Lung (tissue), 12 donors: ENCODE data around the gene MPI. TPM values are rescaled to one million over a fixed set of nuclear protein-coding genes. Genes with fewer than 3 reads are reported as not detected.
A peak's percentile ranks its signal among the peaks of the same experiment; 100 is the strongest.

Experiments used
- ATAC-seq: fragments of 200-7000 bp; cut with Tn5 transposase; one replicate; pipeline ENCODE4 v1.9.1; 2020; ENCODE audit warnings: moderate number of reproducible peaks; ENCODE audit not compliant: insufficient read depth, low FRiP score
- DNase-seq, 3 donors: peaks; one replicate each; pipeline ENCODE4 v3.0.0-alpha.2; 2013 to 2017
- H3K27ac ChIP-seq, 2 donors: one replicate each; pipeline ENCODE4 v1.5.1; 2013; ENCODE audit warnings: mild to moderate bottlenecking in 2 of 2, moderate library complexity in 2 of 2, control low read depth in 1 of 2, inconsistent platforms in 1 of 2, low read depth in 1 of 2, low read length in 1 of 2
- H3K27me3 ChIP-seq, 3 donors: one replicate each; pipeline ENCODE4 v1.5.1; 2013; ENCODE audit warnings: low read length in 2 of 3; ENCODE audit not compliant: control insufficient read depth in 3 of 3, insufficient read depth in 3 of 3
- H3K36me3 ChIP-seq, 4 donors: one replicate each; pipeline ENCODE4 v1.5.1; 2013; ENCODE audit warnings: low read length in 4 of 4, mild to moderate bottlenecking in 1 of 4, moderate library complexity in 1 of 4; ENCODE audit not compliant: control insufficient read depth in 4 of 4, insufficient read depth in 4 of 4
- H3K4me1 ChIP-seq, 5 donors: one replicate each; pipeline ENCODE4 v1.5.1; 2013; ENCODE audit warnings: low read length in 5 of 5, mild to moderate bottlenecking in 2 of 5, moderate library complexity in 1 of 5; ENCODE audit not compliant: control insufficient read depth in 5 of 5, insufficient read depth in 5 of 5
- H3K4me3 ChIP-seq: one replicate; pipeline ENCODE4 v1.5.1; 2013; ENCODE audit warnings: mild to moderate bottlenecking, control low read depth, moderate library complexity
- H3K9ac ChIP-seq, 2 donors: one replicate each; pipeline ENCODE4 v1.5.1; 2013; ENCODE audit warnings: low read length in 2 of 2, control low read depth in 1 of 2; ENCODE audit not compliant: insufficient read depth in 1 of 2
- H3K9me3 ChIP-seq, 4 donors: one replicate each; pipeline ENCODE4 v1.5.1; 2013; ENCODE audit warnings: low read length in 3 of 4, mild to moderate bottlenecking in 1 of 4, moderate library complexity in 1 of 4; ENCODE audit not compliant: control insufficient read depth in 4 of 4, insufficient read depth in 3 of 4
- WGBS, 2 donors: extraction: QIAGEN DNeasy Blood & Tissue Kit; methylation state at CpG; one replicate each; pipeline ENCODE4 v1.1.7; 2013; 5-methylcytosine and 5-hydroxymethylcytosine counted together
- polyA plus RNA-seq, 2 donors: library from polyadenylated mRNA; stranded (reverse); fragments of 200-250 nt; gene quantifications; one replicate each; pipeline ENCODE4 v1.2.1, GENCODE V29; 2013
- total RNA-seq, 2 donors: library from RNA; depleted of rRNA in 1 of 2; stranded (reverse); fragments of >200 nt in 1 of 2; gene quantifications; one replicate each; pipeline ENCODE4 v1.2.1, GENCODE V29; 2014 to 2021
- TF ChIP-seq, protein P1 (sequence below): IDR thresholded peaks from 2 replicates; pipeline ENCODE4 v1.5.1; 2012; ENCODE audit warnings: mild to moderate bottlenecking; ENCODE audit errors: control extremely low read depth, extremely low read depth
- donor health status: control.
- donor health status: control.
- donor health status: Bipolar disorder and iron deficiency.
- donor health status: healthy.
- donor health status: DM: yes; HTN: yes; CAD: no.

The MPI gene
- total and polyA plus RNA-seq, 4 donors = 13.7 to 42.4 (median 30.1) TPM

DNA sequence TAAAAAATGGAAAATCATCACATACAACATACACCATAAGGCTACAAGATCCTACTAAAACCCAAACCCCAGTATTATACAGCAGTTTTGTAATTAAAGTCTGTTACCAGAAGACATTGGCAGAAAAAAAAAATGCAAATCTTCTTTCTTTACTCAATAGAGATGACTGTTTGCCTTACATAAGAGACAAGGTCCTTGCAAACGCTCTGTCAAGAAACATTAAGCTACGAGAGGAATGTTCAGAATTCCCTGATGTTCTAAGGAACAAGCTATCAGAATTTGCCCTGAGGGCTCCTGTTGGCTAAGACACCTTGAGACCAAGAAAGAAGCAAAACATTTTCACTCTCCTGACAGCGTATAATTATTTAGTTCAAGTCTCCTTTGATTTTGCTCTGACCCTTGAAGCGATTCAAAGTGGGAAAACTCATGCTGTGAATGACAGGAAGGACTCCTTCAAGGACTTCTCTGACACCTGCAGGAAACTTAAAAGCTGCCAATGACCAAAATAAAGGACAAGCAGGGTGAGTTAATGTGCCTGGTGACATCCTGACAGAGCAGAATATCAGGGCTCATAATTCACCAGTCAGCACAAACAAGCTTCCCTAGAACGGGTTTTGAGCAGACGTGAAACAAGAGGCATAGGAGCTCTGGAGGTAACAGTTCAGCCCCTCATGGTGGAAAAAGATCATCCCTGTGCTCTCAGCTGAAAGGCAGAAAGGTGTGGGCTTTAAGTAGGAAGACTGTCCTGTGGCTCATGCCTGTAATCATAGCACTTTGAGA is 19.2 kb upstream of the MPI start:
- ATAC-seq (no peak), DNase-seq (no peak)
- H3K9ac ChIP-seq = peak overlapping the region in 1 of 2 donors; percentile 17
- WGBS, 2 donors = 12% methylated on average over 6 of the region's 6 CpGs
- H3K4me1 ChIP-seq = peaks cover 7 to 34% (median 18%) of the 10 kb centered on the region in 5 donors
- H3K36me3 ChIP-seq = no peaks in the 10 kb centered on the region
- TF ChIP-seq, protein P1, sequence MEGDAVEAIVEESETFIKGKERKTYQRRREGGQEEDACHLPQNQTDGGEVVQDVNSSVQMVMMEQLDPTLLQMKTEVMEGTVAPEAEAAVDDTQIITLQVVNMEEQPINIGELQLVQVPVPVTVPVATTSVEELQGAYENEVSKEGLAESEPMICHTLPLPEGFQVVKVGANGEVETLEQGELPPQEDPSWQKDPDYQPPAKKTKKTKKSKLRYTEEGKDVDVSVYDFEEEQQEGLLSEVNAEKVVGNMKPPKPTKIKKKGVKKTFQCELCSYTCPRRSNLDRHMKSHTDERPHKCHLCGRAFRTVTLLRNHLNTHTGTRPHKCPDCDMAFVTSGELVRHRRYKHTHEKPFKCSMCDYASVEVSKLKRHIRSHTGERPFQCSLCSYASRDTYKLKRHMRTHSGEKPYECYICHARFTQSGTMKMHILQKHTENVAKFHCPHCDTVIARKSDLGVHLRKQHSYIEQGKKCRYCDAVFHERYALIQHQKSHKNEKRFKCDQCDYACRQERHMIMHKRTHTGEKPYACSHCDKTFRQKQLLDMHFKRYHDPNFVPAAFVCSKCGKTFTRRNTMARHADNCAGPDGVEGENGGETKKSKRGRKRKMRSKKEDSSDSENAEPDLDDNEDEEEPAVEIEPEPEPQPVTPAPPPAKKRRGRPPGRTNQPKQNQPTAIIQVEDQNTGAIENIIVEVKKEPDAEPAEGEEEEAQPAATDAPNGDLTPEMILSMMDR = no peak
- no peaks in the 10 kb centered on the region for H3K27me3 ChIP-seq
- no peaks in the 10 kb centered on the region for H3K9me3 ChIP-seq
- H3K4me3 ChIP-seq = no peak overlapping the region
- peak overlapping the region; percentile 71 to 81 for H3K27ac ChIP-seq

DNA sequence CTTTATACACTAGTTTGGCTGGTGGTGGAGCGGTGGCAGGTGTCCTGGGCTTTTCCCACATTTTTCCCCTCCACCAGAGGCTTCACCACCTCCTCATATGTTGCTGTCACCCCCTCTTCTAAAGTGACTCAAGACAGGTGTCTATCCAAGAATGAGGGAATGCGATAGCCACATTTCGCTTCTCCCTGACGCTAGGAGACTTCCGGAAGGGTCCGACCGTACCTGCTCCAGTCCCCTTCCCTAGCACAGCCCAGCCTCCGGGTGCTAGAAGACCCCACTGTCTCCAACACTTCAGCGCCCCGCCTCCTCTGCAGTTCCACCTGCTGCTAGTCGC is 17.2 kb upstream of the MPI start:
- peaks cover 7 to 27% (median 18%) of the 10 kb centered on the region in 5 donors for H3K4me1 ChIP-seq
- H3K27me3 ChIP-seq = no peaks in the 10 kb centered on the region
- TF ChIP-seq, protein P1 = no peak
- no peaks in the 10 kb centered on the region for H3K36me3 ChIP-seq
- peak overlapping the region; percentile 96 to 99 for H3K27ac ChIP-seq
- no peak for ATAC-seq
- DNase-seq = no peak
- H3K4me3 ChIP-seq = peak overlapping the region; percentile 89
- no peaks in the 10 kb centered on the region for H3K9me3 ChIP-seq
- 0 to 1% methylated on average over 11 of the region's 11 CpGs for WGBS, 2 donors
- peak overlapping the region; percentile 40 to 56 for H3K9ac ChIP-seq

DNA sequence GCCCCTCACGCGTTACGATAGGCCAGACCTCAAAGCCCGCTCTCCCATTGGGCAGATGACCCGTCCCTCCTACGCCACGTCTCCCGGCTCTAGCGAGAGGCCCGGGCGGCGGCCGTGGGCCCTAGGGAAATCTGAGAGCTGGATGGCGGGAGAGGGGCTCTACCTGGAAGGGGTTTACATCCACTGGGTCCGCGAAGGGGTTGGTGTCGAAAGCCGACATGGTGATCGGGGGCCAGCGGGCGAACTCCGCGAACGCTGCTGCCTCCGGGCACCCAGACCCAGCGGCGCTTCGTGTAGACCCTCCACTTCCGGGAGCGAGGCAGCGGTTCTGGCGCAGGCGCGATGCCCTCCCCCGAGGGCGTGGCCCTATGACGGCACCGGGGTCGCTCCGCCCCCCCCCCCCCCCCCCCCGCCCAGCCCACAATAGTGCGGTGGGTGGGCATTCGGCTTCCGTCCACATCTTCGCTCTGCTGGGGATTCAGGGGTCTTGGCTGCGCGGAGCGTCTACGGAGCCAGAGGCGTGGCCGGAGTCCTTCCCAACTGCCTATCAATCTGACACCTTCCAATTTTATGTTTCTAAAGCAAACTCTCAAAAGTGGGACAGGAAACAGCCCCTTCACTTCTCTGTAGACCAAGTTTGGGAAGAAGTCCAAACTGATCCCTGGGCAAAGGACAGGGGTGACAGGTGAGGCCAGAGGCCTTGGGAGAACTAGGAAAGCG is 16.6 kb upstream of the MPI start, which contains the start of gene SCAMP2:
SCAMP2 (minus strand) TSS at position 330 of the 720 bp plus-strand sequence; CDS start at position 220, 110 bp downstream.
- H3K27ac ChIP-seq = peak within 1 kb of the TSS; percentile 96 to 99
- H3K4me1 ChIP-seq = peaks cover 7 to 25% (median 18%) of the 10 kb centered on the region in 5 donors
- no peaks in the 10 kb centered on the region for H3K36me3 ChIP-seq
- peak within 1 kb of the TSS; percentile 89 for H3K4me3 ChIP-seq
- no peaks in the 10 kb centered on the region for H3K9me3 ChIP-seq
- TF ChIP-seq, protein P1 = no peak
- ATAC-seq (peak; percentile 90), DNase-seq (peak; percentile 94 to 96 (median 96))
- whole genome bisulfite sequencing, 2 donors = 1% methylated on average over 41 to 50 of the region's 52 CpGs
- peak within 1 kb of the TSS; percentile 56 to 77 for H3K9ac ChIP-seq
- no peaks in the 10 kb centered on the region for H3K27me3 ChIP-seq
